Measurements from ENCODE around the gene HS3ST5. TPM values are rescaled to one million over a fixed set of nuclear protein-coding genes. Genes with fewer than 3 reads are reported as not detected.

HS3ST5 gene
- total RNA-seq, 2 donors from 2014 or later, result 0.31 to 2.0 TPM

DNA sequence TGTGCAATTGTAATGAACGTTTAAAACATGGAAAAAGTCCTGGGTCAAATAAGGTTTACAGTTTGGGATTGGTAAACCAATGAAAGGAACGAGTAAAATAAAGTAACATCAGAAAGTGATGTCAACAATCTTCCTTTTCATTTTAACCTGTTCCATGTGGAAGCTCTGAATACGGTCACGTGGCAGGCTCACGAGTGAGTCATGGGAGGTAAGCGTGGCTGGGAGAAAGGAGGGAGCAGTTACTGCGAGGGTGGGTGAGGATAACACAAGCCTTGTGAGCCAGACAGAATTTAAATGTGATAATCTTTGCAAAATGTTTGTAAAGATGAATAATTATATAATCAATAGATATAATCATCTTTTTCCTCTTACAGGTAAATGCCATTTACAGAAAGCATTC, 200.6 kb downstream of the HS3ST5 start:
- Mint-ChIP-seq H3K36me3 (ENCODE audit: low read depth) (peaks cover 3% of the 10 kb centered on the region), H3K4me1 (peaks cover 17% of the 10 kb centered on the region), H3K27me3 (ENCODE audit: insufficient read depth) (no peaks in the 10 kb centered on the region), H3K27ac (no peak overlapping the region), H3K4me3 (no peak overlapping the region), H3K9me3 (peaks cover 5% of the 10 kb centered on the region)
- Histone ChIP-seq H3K36me3 (ENCODE audit: control insufficient read depth, insufficient read depth, low read length) (no peaks in the 10 kb centered on the region), H3K9ac (ENCODE audit: extremely low read depth, low read length, poor library complexity, severe bottlenecking) (no peak overlapping the region), H3K4me1 (ENCODE audit: control insufficient read depth, insufficient read depth, low read length) (peaks cover 10% of the 10 kb centered on the region), H3K27me3 (ENCODE audit: control insufficient read depth, insufficient read depth, low read length, poor library complexity, severe bottlenecking) (no peaks in the 10 kb centered on the region), H3K27ac (ENCODE audit: low read depth, low read length) (no peak overlapping the region), H3K9me3 (ENCODE audit: control insufficient read depth, low read length) (peaks cover 5% of the 10 kb centered on the region), H3K4me3 (ENCODE audit: low read length) (no peak overlapping the region)
- 91 to 96% methylated on average over 4 to 7 of the region's 7 CpGs for WGBS, 2 experiments (ENCODE audit: insufficient coverage in 1 of 2, insufficient read length in 1 of 2)
- DNase-seq, result no peak
- TF ChIP-seq, protein P1, sequence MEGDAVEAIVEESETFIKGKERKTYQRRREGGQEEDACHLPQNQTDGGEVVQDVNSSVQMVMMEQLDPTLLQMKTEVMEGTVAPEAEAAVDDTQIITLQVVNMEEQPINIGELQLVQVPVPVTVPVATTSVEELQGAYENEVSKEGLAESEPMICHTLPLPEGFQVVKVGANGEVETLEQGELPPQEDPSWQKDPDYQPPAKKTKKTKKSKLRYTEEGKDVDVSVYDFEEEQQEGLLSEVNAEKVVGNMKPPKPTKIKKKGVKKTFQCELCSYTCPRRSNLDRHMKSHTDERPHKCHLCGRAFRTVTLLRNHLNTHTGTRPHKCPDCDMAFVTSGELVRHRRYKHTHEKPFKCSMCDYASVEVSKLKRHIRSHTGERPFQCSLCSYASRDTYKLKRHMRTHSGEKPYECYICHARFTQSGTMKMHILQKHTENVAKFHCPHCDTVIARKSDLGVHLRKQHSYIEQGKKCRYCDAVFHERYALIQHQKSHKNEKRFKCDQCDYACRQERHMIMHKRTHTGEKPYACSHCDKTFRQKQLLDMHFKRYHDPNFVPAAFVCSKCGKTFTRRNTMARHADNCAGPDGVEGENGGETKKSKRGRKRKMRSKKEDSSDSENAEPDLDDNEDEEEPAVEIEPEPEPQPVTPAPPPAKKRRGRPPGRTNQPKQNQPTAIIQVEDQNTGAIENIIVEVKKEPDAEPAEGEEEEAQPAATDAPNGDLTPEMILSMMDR (conservative IDR thresholded peaks at IDR 0.05), result no peak

DNA sequence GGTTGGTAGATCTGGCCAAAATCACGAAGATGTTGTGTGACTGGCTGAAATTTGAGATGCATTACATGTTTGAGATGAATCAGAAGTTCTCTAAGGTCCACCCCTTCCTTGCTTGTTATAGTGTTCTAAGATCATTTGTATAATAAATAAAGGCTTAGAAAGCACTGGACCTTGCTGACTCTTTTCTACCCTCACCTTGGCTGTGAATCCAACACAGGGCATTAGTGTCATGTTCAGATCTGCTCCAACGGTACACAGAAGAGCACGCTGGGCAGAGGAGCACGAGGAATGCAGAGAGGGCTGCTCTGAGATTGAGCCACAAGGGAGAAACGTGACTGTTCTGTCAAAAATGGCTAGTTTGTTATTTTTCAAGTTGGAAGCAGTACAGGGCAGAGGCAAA, 202.4 kb downstream of the HS3ST5 start:
- TF ChIP-seq, protein P1 (conservative IDR thresholded peaks at IDR 0.05), result no peak
- no peaks in the 10 kb centered on the region for H3K9me3 ChIP-seq (ENCODE audit: control insufficient read depth, low read length)
- H3K27ac ChIP-seq (ENCODE audit: low read depth, low read length), result no peak overlapping the region
- H3K4me1 ChIP-seq (ENCODE audit: control insufficient read depth, insufficient read depth, low read length), result peaks cover 7% of the 10 kb centered on the region
- Mint-ChIP-seq H3K9me3 (no peaks in the 10 kb centered on the region), H3K27ac (no peak overlapping the region), H3K4me3 (no peak overlapping the region), H3K36me3 (ENCODE audit: low read depth) (no peaks in the 10 kb centered on the region), H3K27me3 (ENCODE audit: insufficient read depth) (no peaks in the 10 kb centered on the region), H3K4me1 (peaks cover 13% of the 10 kb centered on the region)
- H3K36me3 ChIP-seq (ENCODE audit: control insufficient read depth, insufficient read depth, low read length), result no peaks in the 10 kb centered on the region
- H3K27me3 ChIP-seq (ENCODE audit: control insufficient read depth, insufficient read depth, low read length, poor library complexity, severe bottlenecking), result no peaks in the 10 kb centered on the region
- no peak overlapping the region for H3K4me3 ChIP-seq (ENCODE audit: low read length)
- no peak for DNase-seq
- no peak overlapping the region for H3K9ac ChIP-seq (ENCODE audit: extremely low read depth, low read length, poor library complexity, severe bottlenecking)
- 88 to 93% methylated on average over 4 to 5 of the region's 5 CpGs for WGBS, 2 experiments (ENCODE audit: insufficient coverage in 1 of 2, insufficient read length in 1 of 2)

DNA sequence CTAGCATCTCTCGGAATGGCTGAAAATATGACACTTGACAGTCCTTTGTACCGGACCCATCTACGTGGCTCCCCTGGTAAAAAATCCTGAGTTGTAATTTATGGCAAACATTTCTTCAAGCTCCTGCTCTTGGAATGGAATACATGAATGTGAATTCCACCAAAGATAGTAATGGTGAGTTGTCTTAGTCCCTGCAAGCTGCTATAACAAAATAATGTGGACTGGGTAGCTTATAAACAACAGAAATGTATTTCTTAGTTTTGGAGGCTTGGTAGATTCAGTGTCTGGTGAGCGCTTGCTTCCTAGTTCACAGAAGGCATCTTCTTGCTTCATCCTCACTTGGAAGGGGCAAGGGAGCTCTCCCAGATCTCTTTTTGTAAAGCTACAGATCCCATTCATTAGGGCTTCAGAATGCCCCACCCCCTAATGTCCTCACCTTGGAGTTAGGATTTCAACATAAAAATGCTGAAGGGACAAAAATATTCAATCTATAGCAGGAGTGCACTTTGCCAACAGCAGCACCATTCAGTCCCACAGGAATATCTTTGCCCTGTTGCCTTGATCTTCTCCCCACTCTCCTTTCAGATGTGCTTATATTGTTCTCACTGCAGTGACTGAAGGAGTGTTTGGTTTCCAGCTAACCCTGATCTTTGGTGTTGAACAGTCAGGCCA, 204.1 kb downstream of the HS3ST5 start:
- Histone ChIP-seq H3K9me3 (ENCODE audit: control insufficient read depth, low read length) (no peaks in the 10 kb centered on the region), H3K4me1 (ENCODE audit: control insufficient read depth, insufficient read depth, low read length) (peaks cover 3% of the 10 kb centered on the region), H3K27ac (ENCODE audit: low read depth, low read length) (no peak overlapping the region), H3K27me3 (ENCODE audit: control insufficient read depth, insufficient read depth, low read length, poor library complexity, severe bottlenecking) (no peaks in the 10 kb centered on the region), H3K9ac (ENCODE audit: extremely low read depth, low read length, poor library complexity, severe bottlenecking) (no peak overlapping the region), H3K4me3 (ENCODE audit: low read length) (no peak overlapping the region), H3K36me3 (ENCODE audit: control insufficient read depth, insufficient read depth, low read length) (no peaks in the 10 kb centered on the region)
- TF ChIP-seq, protein P1 (conservative IDR thresholded peaks at IDR 0.05), result no peak
- Mint-ChIP-seq H3K9me3 (no peaks in the 10 kb centered on the region), H3K27ac (no peak overlapping the region), H3K36me3 (ENCODE audit: low read depth) (no peaks in the 10 kb centered on the region), H3K4me3 (no peak overlapping the region), H3K4me1 (no peaks in the 10 kb centered on the region), H3K27me3 (ENCODE audit: insufficient read depth) (no peaks in the 10 kb centered on the region)
- WGBS, 2 experiments (ENCODE audit: insufficient coverage in 1 of 2, insufficient read length in 1 of 2), result 87 to 92% methylated on average over 4 of the region's 4 CpGs
- DNase-seq, result no peak

Data from endodermal cell (in vitro differentiated cells).